Activated CD8-positive, alpha-beta memory T cell treated with anti-CD3 and anti-CD28 coated beads for 4 hours (primary cell): ENCODE measurements around the gene SEPTIN8.

Source experiments
- DNase-seq, 2 donors: peaks; one replicate each; pipeline ENCODE4 v3.0.0-alpha.2; 2020; ENCODE audit warnings: low read depth in 2 of 2

Gene SEPTIN8

DNA sequence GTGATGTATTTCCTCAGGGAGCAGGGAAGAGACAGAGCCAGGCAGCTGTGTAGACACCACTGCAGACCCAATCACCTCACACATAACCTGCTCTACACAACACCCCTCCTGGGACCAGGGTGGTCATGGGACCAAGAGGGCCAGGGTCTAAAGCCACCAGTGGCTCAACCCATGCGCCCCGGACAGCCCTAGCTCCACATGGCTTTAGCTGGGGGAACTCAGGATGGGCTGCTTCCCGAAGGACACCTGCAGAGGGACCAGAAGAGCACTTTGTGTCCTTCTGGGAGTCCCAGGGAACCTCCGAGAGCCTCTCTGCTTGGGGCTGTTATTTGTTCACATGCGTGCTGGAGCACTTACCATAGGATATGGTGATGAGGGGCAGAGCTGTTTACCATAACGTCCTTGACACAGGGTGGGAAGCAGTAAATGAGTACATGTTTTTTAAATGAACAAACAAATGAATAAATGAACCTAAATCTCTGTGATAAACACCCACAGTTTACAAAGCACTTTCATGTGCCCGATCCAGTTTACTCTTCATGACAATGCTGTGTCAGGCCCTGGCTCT is 12.3 kb downstream of the SEPTIN8 start:
- no peak for DNase-seq

DNA sequence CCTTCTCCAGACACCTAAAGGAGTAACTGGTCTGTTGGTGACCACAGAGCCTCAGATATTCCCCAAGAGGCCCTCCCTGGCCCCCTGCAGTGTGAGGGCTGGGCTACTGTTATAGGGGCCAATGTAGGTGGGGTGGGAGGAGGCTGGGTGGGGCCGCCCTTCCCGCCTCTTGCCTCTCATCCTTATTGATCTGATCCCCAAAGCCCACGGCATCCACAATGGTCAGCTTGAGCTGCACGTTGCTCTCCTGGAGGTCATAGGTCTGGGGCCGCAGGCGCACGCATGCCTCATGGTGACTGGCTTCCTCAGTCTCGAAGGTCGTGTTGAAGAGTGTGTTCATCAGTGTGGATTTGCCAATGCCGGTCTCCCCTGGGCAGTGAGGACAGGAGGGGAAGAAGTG is 13.0 kb downstream of the SEPTIN8 start:
- no peak for DNase-seq

DNA sequence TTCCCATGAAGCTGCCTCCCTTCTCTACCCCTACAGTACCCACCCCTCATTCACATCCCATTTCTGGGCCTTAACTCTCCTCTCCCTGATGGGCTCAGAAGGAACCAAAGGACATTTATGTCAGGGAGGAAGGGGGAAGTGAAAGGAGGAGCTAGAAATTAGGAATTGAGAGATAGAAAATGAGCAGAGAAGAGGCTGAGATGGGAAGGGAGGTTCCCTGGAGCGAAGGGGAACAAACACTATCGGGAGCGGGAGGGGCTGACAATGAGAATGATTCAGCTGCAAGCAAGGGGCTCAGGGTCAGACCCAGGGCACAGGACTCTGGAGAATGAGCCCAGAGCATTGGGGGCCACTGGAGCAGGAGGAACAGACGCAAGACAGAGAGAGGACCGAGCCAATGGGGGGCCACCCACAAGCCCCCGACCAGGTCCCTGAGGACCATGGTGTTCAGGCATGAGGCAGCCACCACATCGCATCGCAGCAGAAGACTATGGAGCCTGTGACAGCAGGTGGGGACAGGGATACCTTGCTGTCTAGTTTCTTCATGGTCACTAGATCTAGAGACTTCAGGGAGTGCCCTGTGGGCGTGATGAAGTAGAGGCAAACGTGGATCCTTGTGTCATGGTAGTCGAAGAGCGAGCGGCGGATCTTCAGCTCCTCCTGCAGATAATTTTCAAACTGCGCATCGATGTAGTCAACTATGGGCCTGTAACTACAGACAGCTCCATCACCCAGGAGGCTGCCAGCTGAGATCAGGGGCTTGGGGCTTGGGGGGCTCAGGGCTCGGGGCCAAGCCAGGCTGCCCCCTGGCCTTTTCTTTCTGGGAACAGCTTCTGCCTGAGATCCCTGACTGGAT is 13.6 kb downstream of the SEPTIN8 start:
- no peak for DNase-seq

DNA sequence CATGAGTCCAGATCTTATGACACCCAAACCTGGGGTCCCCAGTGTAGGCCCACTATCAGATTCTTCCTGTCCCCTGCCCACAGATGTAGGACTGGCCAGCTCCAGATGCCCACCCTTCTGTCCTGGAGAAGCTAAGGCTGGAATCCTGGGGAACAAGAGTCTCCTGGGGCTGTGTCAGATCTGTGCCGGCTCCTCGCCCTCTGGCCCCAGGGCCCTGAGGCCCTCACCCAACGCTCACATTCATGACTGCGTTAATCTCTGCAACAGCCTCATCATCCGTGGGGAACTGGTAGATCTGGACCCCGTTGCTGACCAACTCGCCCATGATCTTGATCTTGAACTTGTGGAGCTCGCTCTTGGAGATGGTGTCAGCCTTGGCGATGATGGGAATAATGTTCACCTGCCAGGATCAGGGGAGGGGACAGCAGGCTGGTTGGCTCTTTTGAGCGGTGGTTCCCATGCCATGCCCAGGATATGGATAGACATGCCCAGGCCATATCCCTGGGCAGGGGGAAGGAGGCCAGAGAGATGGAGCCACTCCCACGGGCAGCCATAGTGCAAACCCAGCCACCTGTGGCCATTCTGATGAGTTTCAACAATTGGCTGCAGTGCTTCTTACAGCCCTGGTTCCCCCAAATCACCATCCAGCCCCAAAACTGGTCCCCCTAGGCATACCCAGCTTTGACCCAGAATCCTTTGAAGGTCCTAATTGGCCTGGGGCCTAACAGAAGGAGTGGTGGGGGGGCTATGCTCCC is 14.6 kb downstream of the SEPTIN8 start:
- DNase-seq, result no peak

DNA sequence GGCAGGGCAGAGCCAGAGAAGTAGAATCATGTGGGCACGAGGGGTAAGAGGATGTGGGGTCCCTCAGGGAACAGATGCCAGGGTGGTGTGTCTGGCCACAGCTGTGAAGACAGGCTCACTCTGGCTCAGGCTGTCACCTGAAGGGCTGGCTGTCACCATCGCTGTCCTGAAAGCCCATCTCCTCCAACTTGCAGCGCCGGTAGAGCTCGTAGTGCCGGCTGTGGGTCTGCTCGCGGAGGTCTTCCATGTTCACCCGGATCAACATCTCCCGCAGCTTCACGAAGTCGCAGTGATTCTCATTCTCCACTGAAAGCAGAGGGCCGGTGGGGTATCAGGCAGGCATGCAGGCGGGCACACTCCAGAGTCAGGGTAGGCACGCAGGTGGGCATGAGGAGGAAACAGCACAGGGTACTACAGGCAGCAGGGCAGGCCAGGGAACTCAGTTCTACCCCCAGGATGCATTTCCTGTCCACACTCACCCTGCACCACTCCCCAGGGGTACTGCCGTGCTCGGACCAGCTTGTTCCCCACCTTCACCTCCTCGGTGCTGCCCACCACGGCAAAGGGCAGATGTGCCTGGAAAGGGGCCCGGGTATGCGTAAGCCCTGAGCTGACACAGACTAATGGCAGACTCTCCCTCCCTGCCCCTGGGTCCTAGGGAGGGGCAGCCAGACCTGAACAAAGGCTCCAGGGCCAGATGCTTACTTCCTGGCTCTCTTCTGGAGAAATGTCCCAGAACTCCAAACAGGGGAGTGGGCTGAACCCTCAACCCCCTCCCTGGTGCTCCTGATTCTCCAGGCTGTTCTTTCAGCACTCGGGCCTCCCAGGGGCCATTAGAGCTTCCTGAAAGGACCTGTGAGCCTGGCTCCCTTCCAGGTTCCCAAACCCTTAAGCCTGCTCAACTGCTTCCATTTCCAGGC is 15.5 kb downstream of the SEPTIN8 start:
- no peak for DNase-seq

DNA sequence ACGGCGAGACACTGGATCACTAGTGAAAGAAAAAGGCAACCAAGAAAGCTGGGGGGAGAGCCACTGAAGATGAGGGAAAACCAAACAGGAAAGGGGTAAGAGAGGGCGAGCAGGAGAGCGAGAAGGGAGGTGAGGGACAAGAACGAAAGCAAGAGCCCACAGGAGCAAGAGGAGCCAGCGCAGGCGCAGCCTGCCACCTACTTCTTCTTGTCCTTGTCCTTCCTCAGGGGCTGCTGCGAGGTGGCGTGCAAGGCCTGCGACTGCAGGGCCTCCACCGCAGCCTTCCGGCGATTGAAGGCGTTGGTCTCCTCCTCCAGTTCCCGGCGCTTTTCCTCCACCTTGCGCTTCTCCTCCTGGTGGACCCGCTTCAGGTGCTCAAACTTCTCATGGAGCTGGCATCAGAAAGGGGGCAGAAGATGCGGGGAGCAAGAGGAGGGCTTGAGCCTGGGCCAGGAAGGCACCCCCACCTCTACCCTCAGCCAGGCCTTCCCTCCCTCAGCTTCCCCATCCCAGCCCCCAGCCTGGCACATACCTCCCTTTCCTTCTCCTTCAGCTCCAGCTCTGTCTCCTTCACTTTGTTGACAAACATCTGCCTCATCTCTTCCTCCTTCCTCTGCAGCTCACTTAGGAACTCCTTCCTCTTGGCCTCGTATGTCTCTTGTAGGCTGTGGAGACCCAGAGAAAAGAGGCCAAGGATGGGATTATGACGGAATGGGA is 16.3 kb downstream of the SEPTIN8 start:
- no peak for DNase-seq

DNA sequence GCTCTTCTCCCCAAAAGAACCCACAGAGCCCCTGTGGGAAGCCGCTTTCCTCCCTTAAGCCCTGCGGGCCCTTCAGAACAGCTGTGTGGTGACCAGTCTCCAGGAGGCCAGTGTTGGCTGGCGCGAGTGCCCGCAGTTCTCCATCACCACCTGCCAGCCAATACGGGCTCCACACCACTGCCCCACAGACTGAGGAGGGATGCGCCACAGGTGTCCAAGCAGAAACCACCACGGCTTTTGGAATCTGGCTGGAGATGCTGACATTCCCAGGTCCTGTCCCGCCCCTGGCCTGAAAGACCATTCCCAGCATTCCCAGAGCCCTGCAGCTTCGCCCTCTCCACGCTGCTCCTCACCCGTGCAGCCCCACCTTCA is 17.0 kb downstream of the SEPTIN8 start:
- no peak for DNase-seq

DNA sequence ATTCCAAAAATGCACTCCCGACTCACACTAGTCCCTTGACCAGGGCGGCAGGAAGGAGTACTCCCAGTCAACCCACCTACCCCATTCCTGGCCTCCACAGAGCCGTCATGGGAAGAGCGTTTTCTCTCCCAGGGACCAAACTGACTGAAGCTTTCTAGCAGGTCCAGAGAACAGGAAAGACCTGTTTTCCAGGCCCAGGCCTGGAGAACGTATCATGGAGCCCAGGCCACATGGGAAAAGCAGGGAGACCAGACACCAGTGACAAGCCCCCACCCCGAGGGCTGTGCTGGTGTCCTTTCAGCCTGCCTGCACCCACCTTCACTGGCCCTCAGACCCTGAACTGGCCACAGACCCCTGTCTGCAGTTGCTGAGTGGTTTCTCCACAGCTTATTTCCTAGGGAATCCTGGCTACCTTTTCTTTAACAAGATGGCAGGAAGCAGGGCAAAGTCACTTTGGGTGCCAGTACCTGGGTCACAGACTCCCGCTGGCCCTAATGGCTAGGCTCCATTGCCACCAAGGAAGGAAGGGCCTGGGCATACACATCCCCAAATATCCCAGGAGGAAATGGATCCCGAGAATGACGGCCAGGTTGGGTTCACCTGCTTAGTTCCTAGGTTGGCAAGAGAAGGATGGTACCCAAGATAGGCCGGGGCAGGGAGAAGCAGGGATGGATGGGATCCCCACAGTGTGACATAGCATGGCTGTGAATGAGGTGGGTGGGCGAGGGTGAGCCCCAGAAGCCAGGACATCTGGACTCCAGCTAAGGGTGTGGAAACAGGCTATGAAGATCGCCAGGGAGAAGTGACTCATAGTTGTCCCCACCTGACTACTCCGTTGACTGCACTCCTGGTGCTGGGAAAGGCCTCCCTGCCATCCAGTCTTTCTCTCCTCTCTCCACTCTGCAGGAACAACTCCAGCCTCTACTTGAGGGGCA is 17.7 kb downstream of the SEPTIN8 start:
- no peak for DNase-seq

DNA sequence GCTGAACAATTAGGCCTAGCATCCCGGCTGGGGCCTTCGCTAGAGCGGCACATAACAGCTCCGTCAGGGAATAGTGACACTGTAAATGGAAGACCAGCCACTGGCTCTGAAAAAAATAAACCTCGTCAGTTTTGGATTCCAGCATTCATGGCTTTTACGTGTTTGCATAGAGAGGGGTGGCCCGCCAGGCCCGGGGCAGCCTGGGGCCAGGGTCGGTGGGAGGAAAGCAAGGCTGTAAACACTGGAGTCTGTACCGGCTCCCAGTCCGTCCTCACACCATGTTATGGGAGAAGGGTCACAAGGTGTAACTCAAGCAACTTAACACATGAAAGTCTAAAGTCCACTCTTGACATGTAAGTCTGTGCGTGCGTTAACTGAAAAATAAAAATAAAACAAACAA is 18.6 kb downstream of the SEPTIN8 start:
- DNase-seq, result no peak

DNA sequence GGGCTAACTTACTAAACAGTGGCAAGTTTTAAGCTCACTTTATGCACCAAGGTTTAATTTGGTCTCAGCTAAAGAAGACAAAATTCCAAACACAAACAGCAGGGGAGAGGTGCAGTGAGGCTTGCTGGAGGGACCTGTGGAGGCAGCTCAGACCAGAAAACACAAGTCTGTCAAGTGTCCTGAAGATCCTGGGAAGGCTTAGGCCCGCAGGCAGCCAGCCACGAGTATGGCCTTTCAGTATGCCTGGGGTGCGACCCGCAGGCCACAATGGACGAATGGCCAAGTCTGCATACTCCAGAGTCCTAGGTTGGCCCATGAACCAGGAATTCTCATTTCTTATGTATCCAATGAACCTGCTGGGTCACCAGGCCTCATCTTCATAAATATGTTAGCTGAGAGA is 20.5 kb downstream of the SEPTIN8 start:
- DNase-seq, result no peak

DNA sequence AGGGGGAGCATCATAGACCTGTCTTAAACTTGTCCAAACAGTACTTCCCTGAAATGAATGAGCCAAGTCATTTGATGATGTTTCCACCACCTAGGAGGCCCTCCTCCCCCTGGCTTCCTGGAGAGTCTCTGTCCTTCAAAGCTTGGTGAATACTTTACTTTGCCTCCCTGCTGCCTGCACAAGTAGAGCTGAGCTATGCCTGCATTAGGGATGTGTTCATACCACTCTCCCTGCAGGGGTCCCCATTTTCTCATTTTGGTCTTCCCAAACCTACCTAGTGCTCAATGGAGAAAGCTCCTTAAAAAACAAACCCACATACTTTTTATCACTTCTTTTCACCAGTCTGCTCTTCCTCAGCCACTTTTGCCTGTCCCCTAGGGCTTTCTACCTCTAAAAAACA is 22.1 kb downstream of the SEPTIN8 start:
- no peak for DNase-seq

DNA sequence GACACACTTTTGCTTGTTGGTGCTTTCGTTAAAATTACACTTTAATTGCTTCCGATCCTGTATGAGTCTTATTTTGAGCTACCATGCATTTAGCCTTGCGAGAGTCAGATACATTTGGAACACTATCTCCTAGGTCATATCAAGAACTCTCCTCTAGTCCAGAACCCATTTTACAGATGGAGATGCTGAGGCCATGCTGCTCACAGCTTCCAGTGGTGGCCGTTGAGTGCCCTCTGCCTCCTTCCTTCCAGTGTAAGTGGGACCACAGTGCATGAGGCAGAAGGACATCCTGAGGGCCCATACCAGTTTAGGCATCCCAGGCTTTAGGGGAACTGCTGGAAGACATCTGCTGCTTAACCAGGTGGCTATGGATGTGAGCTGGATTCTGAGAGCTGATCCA is 22.9 kb downstream of the SEPTIN8 start:
- no peak for DNase-seq

DNA sequence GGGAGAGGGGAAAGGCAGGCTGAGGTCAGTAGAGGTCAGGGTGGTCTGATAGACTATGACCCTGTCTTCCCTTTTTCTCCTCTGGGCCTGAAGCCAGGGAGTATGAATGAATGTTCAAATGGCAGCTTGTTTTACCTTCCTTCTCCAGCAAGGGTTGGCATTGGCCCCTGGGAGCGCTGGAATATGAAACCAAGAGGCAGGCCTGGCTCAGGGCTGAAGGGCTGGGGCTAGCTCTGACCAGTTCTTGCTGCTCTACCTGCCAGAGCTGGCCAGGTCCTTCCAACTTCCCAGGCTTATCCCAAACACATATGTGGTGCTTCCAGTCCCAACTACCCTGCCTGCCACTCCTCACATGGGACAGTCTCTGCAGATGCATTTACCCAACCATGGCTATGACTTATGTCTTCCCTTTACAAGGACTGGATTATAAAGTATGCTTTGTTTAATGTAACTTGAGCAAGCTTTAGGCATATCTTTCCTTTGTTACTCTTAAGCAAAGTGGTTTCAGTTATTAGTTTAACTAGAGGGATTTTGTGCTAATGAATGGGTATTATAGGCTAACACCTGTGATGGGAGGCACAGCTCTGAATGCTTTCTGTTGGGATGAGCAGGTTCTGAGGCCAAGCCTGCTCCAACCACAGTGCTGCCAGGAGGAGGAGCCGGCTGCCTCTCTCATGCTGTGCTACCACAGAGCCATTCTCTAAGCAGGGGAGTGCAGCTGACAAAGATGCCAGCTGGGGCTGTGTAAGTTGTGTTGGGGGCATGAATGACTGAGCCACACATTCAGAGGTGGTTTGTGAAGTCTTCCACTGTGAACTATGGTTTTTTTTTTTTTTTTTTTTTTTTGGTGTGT is 23.7 kb downstream of the SEPTIN8 start:
- no peak for DNase-seq

DNA sequence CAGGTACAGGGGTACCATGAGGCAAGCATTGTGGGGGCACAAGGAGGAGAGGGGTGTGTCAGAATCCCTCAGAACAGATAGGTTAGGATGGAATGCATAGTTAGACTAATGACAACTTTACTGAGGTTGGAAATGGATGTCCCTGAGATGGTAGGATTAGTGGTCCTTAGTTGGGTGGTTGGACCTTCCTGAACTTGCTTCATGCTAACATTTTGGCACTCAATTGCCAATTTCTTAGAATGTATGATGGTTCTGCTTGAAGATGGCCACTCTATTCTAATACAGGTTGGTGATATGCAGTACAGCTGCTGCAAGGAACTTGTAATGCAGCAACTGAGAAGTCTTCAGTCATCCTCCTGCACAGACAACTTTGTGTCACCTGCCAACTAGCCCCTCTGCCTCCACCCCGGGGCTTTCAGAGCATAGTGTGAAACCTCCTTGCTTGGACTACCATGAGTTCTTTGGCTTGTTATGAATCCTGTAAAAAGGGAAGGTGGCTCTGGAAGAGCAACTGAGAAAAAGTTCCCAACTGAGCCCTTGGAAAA is 24.4 kb downstream of the SEPTIN8 start:
- no peak for DNase-seq

DNA sequence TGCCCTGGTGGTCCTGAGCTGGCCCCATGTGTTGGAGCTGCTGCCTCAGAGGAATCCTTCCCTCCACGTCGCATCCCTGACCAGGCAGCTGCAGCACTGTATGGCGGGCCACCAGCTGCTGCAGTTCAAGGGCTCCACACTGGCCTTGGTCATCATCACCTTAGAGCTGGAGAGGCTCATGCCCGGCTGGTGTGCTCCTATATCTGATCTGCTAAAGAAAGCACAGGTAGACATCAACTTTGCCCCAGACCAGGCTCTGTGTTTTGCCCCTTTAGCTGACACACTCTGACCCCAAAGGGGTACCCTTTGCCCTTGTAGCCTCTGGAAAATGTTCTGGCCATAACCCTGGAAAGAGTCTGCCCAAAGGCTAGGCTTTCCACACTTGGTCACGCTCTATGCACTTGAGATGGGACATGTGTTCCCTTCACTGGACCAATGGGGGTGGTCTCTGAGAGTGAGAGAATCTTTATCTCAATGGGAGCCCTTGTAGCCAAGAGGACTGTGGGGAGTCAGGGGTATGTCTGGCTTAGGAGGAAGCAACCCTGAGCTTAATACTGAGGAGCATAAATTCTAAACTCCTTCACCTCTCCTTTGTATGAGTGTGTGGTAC is 25.0 kb downstream of the SEPTIN8 start:
- no peak for DNase-seq

DNA sequence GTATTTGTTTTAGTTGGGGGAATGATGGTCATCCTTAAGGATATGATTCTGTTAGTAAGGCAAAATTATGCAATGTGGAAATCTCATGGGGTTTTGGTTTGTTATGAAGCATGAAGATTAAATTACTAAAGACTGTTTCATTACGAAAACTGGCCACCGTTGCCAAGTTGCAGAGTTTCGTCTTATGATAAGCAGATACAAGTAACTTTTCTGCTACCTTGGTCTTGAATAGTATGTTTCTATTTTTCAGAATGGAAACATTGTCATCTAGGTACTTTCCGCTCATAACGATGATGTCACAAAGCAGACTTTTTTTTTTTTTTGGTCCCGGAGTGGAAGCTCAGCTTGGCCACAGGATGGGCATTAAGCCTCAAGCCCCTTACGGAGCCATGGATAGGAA is 25.6 kb downstream of the SEPTIN8 start:
- no peak for DNase-seq

DNA sequence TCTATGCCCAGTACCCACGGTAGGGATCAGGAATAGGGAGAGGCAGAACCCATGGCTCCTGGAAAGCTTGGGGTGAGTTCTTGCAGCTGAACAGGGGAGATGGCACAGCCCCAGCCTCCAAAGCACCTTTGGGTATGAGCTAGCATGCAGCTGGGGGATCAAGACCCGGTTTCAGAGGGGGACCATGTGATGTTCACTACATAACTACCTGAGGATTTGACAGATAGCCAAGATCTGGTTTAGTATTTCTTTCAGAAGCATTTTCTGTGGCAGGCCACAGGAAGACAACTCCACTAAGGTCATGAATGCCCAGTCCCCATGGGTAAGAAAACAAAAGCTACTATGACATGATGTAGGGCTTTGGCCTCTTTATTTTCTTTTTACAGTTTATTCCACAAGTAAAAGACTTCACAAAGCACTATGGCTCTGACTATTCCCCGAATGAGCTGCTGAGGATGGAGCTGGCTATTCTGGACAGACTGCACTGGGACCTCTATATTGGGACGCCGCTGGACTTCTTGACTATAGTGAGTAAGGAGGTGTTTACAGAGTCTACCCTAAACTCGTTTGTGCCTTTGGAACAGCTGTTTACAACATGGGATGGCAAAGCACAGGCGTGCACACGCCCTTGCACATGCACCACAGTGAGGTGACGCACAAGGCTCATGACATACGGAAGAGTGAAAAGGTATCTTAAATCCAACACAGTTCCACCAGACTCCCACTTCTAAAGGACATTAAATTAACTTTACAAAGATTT is 26.4 kb downstream of the SEPTIN8 start:
- DNase-seq, result no peak

DNA sequence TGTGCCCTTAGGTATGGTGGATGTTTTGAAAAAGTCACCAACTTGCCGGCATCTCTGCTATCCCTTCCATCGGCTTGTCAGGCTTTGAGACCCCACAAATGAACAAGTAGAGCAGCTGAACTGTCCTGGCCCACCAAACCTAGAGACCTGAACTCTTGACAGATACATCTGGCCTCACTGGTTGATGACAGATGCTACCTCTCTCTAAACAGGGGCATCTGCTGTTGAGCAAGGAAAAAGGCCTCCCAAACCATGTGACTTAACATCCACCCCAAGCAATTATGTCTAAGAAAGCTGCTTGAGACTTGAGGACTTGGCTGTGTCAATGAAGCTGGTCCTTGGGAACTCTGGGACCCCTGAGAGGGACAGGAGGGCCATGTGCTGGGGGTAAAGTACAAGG is 27.5 kb downstream of the SEPTIN8 start:
- no peak for DNase-seq
